ELR (cell line): ENCODE results near the gene MPV17L2.

Source experiments
- DNase-seq: peaks from one replicate; pipeline ENCODE4 v3.0.0-alpha.2; 2015; ENCODE audit warnings: low read depth

The MPV17L2 gene

GRCh38 chr19:18160971-18161635, 31.9 kb upstream of the MPV17L2 start:
- peak; percentile 75 for DNase-seq

DNA sequence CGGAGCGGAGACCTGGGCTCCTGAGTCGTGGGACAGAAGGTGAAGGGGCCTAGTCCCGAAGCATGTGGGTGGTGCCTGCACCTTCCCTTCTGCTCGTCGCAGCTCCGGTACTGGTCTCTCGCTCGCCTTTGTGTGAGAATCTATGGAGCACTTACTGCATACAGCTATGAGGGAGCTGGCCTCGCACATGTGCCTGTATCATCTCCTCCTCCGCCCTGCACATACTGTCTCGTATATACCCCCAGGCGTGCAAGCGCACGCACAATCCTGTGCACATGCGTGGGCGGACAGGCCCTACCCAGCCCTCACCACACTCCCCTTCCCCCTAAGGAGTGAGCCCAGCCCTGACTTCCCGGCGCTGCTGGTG, 31.4 kb upstream of the MPV17L2 start:
- DNase-seq, result no peak

GRCh38 chr19:18164072-18164471, 28.9 kb upstream of the MPV17L2 start:
- no peak for DNase-seq

DNA sequence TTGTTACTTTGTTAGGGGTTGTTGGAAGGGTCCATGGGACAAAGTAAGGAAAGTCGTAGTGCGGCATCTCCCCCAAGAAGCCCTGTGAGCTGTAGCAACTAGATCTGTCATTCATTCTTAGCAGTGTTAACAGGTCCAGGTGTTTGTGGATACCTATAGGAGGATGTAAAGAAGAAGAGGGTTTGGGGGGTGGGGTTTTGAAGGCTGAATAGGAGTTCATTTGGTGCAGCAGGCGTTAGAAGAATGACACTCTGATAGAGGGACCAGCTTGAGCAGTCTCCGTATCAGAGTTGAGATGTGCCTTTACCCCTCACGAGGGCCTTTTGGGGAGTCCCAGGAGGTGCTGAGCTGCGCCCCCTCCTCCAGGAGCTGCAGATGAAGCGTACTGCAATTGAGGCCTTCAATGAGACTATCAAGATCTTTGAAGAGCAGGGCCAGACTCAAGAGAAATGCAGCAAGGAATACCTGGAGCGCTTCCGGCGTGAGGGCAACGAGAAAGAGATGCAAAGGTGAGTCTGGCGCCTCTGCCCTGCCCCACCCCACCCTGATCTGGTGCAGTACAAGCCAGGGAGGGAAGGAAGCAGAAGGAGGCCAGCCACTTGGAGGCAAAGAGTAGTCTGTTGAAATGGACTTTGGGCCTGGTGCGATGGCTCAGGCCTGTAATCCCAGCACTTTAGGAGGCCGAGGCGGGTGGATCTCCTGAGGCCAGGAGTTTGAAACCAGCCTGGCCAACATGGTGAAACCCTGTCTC, 27.0 kb upstream of the MPV17L2 start:
- no peak for DNase-seq

DNA sequence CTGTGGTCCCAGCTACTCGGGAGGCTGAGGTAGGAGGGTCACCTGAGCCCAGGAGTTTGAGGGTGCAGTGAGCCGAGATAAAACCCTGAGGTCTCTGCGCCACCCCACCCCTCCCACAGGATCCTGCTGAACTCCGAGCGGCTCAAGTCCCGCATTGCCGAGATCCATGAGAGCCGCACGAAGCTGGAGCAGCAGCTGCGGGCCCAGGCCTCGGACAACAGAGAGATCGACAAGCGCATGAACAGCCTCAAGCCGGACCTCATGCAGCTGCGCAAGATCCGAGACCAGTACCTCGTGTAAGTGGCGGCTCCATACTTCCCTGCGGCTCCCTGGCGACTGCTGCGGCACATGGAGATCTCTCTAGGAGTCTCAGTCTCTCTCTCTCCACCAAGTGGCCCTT, 26.0 kb upstream of the MPV17L2 start:
- DNase-seq, result no peak

DNA sequence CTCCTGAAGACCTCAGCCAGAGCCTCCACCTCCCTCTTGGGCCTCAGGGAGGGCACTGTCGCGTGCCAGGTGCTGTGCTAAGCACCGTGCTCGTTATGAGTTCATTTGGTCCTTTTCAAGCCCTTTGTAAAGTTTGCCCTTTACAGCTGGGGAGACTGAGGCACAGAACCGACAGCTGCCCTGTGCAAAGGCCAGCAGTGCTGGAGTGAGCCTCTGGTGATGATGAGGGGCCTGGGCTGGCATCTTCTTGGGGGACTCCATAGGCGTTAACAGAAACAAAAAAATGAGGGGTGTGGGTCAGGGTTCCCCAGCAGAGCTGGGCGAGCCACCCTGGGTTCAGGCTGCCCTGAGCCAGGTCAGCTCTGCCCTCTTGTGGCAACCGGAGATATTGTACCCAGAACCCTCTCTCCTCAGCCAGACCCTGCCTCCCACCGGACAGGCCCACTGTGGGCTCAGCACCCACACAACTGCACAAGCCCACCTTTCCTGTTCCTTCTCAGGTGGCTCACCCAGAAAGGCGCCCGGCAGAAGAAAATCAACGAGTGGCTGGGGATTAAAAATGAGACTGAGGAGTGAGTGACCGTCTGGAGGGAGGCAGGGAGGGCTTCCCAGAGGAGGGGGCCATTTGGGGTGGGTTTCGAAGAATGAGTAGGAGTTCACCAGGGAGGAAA, 24.9 kb upstream of the MPV17L2 start:
- DNase-seq, result peak; percentile 63

- no peak for DNase-seq
Observed at GRCh38 chr19:18168673-18169381, 24.2 kb upstream of the MPV17L2 start.

GRCh38 chr19:18170714-18171255, 22.2 kb upstream of the MPV17L2 start:
- DNase-seq, result no peak

GRCh38 chr19:18171605-18172327, 21.3 kb upstream of the MPV17L2 start:
- no peak for DNase-seq

GRCh38 chr19:18172331-18173053, 20.5 kb upstream of the MPV17L2 start:
- DNase-seq, result no peak

DNA sequence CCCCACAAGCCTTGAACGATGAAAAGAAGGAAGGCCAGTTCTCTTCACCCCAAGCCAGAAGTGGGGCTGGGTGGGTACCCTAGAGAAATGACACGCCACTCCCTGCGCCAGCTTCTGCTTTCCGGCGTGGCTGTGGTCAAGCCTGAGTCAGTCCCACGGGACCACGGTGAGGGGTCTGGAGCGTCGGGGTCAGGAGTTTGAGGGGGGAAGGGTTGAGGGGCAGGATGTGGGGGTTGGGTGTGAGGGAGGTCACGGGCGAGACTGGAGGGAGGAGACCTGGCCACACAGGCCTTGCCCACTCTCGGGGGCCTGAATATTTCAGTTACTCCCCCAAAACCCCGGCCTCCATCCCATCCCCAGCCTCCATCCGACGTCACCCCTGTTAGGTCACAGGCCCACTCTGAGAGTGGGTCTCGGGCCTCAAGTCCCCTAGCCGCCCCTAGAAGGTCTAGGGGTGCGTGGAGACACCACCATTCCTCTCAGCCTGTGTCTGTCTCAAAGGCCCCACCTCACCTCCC, 19.9 kb upstream of the MPV17L2 start:
- no peak for DNase-seq

GRCh38 chr19:18173572-18174288, 19.3 kb upstream of the MPV17L2 start, which contains the start of gene IFI30:
IFI30 (plus strand) TSS chr19:18173813; CDS start chr19:18173842, 29 bp downstream.
- DNase-seq, result peak; percentile 60

DNA sequence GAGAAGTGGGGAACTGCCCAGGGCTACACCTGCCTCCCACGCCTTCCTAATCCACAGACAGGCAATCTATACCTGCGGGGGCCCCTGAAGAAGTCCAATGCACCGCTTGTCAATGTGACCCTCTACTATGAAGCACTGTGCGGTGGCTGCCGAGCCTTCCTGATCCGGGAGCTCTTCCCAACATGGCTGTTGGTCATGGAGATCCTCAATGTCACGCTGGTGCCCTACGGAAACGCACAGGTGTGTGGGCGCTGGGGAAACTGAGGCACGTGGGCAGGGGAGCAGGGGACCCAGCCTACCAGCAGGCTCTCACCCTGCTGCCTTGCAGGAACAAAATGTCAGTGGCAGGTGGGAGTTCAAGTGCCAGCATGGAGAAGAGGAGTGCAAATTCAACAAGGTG, 18.0 kb upstream of the MPV17L2 start:
- DNase-seq, result no peak

DNA sequence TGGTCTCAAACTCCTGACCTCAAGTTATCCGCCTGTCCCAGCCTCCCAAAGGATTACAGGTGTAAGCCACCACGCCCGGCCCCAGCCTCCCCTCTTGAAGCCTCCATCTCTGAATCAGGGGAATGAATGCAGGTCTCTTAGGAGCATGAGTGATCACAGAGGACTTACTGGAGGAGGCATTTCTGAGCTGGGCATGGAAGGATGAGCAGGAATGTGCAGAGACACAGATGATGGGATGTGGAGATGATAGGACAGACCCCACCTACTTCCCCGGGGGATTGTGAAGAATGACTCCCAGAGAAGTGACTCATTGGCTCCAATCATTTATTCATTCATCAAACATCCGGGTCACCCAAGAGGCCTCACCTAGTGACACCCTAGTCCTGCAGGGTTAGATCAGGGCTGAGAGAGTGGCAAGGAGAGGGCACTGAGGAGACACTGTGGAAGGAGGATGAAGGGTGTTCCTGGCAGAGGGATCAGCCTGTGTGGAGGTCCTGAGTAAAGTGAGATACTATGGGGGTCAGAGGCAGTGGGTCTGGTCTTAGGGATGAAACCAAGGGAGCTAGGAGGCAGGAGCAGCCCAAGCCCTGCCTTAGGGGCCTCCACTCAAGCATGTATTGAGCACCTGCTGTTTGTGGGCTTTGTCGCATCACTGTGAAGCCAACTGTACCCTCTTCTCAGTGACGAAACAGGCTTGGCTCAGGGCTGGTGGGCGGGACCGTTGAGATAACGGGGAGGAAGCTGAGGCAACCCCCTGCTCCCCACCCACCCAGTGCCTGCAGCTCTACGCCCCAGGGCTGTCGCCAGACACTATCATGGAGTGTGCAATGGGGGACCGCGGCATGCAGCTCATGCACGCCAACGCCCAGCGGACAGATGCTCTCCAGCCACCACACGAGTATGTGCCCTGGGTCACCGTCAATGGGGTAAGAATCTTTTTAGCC, 16.4 kb upstream of the MPV17L2 start:
- DNase-seq, result peak; percentile 37

DNA sequence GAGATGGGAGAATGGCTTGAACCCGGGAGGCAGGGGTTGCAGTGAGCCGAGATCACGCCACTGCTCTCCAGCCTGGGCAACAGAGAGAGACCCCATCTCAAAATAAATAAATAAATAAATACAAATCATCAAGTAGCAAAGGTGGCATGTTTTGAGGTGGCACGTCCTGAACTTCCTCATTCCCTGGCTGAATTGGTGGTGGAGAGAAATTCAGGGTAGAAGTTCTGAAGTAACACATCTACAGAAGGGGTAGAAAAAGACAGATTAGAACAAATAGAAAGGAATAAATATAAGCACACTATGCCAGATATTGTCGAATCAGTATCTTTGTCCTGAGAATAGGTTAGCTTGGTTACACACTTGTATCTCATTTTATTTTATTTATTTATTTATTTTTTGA, 13.1 kb upstream of the MPV17L2 start:
- DNase-seq, result no peak

DNA sequence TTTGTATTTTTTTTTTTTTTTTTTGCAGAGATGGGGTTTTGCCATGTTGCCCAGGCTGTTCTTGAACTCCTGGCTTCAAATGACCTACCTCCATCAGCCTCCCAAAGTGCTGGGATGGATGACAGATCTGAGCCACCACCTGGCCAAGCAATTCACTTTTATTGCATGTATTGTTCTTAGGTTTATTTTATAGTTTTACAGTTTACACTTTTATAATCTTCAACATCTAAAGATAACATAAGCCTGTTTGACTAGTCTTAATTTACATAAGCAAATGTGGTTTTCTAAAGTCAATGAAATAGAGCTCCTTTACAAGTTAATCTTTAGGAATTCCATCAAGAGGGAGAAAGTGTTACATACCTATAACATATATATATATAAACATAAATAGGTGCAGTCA, 9.5 kb upstream of the MPV17L2 start:
- no peak for DNase-seq

DNA sequence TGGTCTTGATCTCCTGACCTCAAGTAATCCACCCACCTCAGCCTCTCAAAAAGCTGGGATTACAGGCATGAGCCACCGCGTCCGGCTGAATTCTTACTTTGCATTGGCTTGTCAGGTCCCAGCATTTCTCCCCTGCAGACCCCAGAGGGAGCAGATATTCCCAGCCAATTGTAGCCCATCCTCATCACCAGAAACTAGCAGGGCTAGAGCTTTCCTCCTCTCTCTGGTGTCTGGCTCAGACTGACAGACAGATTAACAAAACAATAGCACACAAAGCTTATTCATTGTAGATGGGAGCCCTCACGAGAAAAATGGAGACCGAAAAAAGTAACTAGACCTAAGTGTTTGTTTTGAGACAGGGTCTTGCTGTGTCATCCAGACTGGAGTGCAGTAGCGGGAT, 7.5 kb upstream of the MPV17L2 start:
- DNase-seq, result no peak

DNA sequence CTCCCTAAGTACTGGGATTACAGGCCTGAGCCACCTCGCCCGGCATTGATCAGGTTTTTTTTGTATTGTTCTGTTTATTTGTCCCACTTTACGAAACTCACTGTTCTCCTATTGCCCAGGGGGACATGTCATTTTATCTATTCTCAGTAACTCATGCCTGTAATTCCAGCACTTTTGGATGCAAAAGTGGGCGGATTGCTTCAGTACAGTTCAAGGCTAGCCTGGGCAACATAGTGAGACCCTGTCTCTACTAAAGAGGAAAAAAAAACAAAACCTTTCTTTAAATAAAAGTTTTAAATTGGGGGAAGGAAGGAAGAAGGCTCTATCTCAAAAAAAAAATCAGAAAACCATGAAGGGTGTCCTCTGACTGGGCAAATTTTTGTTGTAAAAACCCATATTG, 2.7 kb upstream of the MPV17L2 start:
- no peak for DNase-seq

- no peak for DNase-seq
Observed at GRCh38 chr19:18191640-18192062, 1.4 kb upstream of the MPV17L2 start.
